ENCODE results near the gene RTP5.
"Not testable (repeated sequence)": the region's sequence is repeated elsewhere in the genome, so short reads cannot be mapped to it uniquely, and the experiment has no call there.

RTP5 gene

GRCh38 chr2:241901018-241901380 lies 31.5 kb downstream of the RTP5 start:
- ATAC-seq (ENCODE audit: low read depth): no peak
- Mint-ChIP-seq H3K27me3 (no peaks in the 10 kb centered on the region), H3K9me3 (no peaks in the 10 kb centered on the region), H3K36me3 (peaks cover 8% of the 10 kb centered on the region), H3K27ac (no peak overlapping the region), H3K4me3 (no peak overlapping the region), H3K4me1 (peaks cover 2% of the 10 kb centered on the region)
- no peak for DNase-seq (ENCODE audit: low spot score in 2 of 2)

- no peak for ATAC-seq (ENCODE audit: low read depth)
Measured at GRCh38 chr2:241901500-241902351, 32.2 kb downstream of the RTP5 start.

DNA sequence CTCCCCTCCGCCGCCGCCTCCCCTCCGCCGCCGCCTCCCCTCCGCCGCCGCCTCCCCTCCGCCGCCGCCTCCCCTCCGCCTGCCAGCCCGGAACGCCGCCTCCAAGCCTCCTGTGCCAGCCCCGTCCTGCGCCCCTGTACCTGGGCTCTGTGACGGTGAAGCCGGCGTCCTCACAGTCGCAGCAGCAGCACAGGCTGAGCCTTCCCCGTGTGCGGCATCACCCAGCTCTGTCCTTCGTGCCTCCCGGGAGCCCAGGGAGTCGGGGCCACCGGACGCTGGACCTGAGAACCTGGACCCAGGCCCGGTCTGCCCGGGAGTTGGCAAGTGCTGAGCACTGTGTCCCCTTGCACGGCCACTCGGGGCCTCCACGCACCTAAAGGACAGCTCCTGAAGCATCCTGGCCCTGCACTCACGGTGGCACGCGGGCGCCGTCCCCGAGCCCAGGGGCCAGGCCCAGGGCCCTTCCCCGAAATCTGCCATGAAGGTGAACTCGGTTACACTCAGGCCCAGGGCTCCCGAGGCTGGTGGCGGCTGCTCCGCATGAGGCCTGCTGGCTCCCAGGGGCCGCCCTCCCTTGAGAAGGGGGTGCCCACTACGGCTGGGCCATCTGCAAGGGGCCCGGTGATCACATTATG lies 32.9 kb downstream of the RTP5 start:
- ATAC-seq (ENCODE audit: low read depth) (no peak), DNase-seq (ENCODE audit: low spot score in 2 of 2) (no peak)
- H3K27ac Mint-ChIP-seq: no peak overlapping the region
- no peaks in the 10 kb centered on the region for H3K27me3 Mint-ChIP-seq
- H3K9me3 Mint-ChIP-seq: no peaks in the 10 kb centered on the region
- peaks cover 12% of the 10 kb centered on the region for H3K36me3 Mint-ChIP-seq
- peaks cover 3% of the 10 kb centered on the region for H3K4me1 Mint-ChIP-seq
- no peak overlapping the region for H3K4me3 Mint-ChIP-seq

More at GRCh38 chr2:241901500-241902351, 32.2 kb downstream of the RTP5 start:
- H3K9me3 Mint-ChIP-seq: no peaks in the 10 kb centered on the region
- H3K27me3 Mint-ChIP-seq: no peaks in the 10 kb centered on the region
- no peak for DNase-seq (ENCODE audit: low spot score in 2 of 2)
- no peak overlapping the region for H3K27ac Mint-ChIP-seq
- H3K4me3 Mint-ChIP-seq: peak overlapping the region; percentile 35
- no peaks in the 10 kb centered on the region for H3K4me1 Mint-ChIP-seq
- peaks cover 9% of the 10 kb centered on the region for H3K36me3 Mint-ChIP-seq

DNA sequence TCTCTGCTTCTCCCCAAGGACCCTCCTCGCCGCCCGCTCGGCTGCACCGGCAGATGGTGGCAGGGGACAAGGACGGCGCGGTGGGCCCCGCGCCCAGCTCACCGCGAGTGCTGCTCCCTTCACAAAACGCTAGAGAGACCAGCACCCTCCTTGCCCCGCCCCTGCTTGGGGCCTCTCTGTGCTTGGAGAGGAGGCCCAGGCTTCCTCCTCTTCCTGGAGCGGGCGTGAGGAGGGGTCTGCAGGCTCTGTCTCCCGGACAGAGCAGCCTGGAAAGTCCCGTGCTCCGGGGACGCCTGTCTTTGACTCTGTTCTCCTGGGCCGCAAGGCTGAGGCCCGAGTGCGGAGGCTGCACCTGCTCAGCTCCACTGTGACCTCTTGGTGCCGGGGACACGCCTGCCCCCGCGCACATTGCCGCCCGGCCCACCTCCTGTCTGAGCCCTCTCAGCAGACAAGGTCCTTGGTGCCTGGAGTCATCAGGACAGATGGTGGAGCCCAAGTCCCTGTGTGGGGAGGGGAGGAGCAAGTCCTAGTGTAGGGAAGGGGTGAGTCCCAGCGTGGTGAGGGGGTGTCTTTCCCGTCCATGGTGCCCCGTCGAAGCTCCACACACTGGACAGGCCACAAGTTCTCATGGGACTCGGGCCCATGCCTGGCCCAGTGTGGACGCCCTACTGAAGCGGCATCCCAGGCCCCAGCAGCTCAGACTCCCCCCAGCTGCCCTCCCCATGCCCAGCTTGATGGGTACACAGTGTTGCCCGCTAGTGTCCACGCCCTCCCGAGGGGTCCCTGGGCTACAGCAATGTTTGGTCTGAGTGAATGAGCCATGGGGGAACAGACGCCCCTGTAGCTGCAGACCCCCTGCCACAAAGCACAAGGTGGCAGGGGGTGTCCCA lies 33.8 kb downstream of the RTP5 start:
- Mint-ChIP-seq H3K9me3 (no peaks in the 10 kb centered on the region), H3K4me3 (no peak overlapping the region)
- ATAC-seq (ENCODE audit: low read depth): no peak

DNA sequence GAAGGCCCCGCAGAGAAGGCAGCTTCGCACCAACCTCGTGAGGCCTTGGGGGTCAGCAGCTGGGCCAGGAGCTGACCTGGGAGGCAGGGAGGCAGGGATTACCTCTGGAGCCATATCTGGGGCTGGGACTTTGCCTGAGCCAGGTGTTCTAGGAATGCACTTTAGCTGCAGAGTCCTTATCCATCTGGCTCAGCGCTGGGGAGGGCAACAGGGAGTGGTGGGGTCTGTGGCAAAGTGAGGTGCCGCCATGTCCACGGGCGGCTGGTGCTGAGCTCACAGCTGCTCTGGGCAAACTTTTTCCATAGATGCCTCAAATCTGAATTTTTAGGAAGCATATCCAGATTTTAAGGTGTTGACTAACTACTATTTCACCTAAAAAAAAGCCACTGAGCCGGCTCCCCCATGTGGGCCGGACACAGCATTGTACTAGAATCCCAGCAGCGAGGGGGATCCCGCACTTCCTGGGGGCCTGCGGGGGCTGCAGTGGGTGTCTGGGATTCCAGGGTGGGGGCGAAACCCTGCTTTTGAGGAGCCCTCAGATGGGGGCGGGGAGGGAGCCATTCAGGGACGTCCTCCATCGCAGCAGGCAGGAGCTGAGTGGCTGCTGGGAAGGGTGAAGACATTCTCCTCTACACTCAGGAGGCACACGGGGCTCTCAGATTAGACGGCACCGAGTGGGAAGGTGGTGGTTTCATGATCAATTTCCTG lies 34.6 kb downstream of the RTP5 start:
- peaks cover 3% of the 10 kb centered on the region for H3K4me1 Mint-ChIP-seq
- peaks cover 9% of the 10 kb centered on the region for H3K36me3 Mint-ChIP-seq
- DNase-seq (ENCODE audit: low spot score in 2 of 2): no peak
- no peaks in the 10 kb centered on the region for H3K27me3 Mint-ChIP-seq
- no peak overlapping the region for H3K4me3 Mint-ChIP-seq
- H3K9me3 Mint-ChIP-seq: no peaks in the 10 kb centered on the region
- H3K27ac Mint-ChIP-seq: no peak overlapping the region
- no peak for ATAC-seq (ENCODE audit: low read depth)

More for the DNA sequence above, 33.8 kb downstream of the RTP5 start:
- peaks cover 11% of the 10 kb centered on the region for H3K36me3 Mint-ChIP-seq
- no peaks in the 10 kb centered on the region for H3K27me3 Mint-ChIP-seq
- DNase-seq (ENCODE audit: low spot score in 2 of 2): no peak
- no peak overlapping the region for H3K27ac Mint-ChIP-seq
- H3K4me1 Mint-ChIP-seq: peaks cover 3% of the 10 kb centered on the region

- no peak for DNase-seq (ENCODE audit: low spot score in 2 of 2)
- Mint-ChIP-seq H3K27ac (no peak overlapping the region), H3K36me3 (peaks cover 7% of the 10 kb centered on the region), H3K9me3 (no peaks in the 10 kb centered on the region), H3K4me1 (peaks cover 3% of the 10 kb centered on the region), H3K4me3 (no peak overlapping the region), H3K27me3 (no peaks in the 10 kb centered on the region)
- ATAC-seq (ENCODE audit: low read depth): no peak
Measured at GRCh38 chr2:241904791-241905710, 35.5 kb downstream of the RTP5 start.

GRCh38 chr2:241905716-241906377 lies 36.3 kb downstream of the RTP5 start:
- DNase-seq (ENCODE audit: low spot score in 2 of 2) (no peak), ATAC-seq (ENCODE audit: low read depth) (no peak)
- no peak overlapping the region for H3K27ac Mint-ChIP-seq
- H3K4me1 Mint-ChIP-seq: peaks cover 3% of the 10 kb centered on the region
- no peak overlapping the region for H3K4me3 Mint-ChIP-seq
- no peaks in the 10 kb centered on the region for H3K27me3 Mint-ChIP-seq
- H3K36me3 Mint-ChIP-seq: peaks cover 10% of the 10 kb centered on the region
- no peaks in the 10 kb centered on the region for H3K9me3 Mint-ChIP-seq

DNA sequence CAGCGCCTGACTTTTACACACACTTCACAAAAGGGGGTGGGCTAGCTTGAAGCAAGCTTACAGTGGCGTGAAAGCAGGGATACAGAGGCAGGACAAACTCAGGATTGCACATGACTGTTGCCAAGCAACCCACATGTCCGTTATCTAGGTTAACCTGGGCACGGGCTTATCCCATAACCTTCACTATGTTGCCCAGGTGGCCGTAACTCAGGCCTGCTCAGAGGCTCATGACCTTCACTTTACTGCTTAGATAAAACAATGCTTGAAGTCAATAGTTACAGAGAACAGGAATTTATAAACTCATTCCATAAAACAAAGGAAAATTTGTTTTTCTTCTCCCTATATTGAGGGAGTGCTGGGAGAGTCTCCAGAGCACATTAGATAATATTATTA lies 36.8 kb downstream of the RTP5 start:
- H3K4me3 Mint-ChIP-seq; ATAC-seq (ENCODE audit: low read depth); H3K27ac Mint-ChIP-seq: not testable (repeated sequence)

DNA sequence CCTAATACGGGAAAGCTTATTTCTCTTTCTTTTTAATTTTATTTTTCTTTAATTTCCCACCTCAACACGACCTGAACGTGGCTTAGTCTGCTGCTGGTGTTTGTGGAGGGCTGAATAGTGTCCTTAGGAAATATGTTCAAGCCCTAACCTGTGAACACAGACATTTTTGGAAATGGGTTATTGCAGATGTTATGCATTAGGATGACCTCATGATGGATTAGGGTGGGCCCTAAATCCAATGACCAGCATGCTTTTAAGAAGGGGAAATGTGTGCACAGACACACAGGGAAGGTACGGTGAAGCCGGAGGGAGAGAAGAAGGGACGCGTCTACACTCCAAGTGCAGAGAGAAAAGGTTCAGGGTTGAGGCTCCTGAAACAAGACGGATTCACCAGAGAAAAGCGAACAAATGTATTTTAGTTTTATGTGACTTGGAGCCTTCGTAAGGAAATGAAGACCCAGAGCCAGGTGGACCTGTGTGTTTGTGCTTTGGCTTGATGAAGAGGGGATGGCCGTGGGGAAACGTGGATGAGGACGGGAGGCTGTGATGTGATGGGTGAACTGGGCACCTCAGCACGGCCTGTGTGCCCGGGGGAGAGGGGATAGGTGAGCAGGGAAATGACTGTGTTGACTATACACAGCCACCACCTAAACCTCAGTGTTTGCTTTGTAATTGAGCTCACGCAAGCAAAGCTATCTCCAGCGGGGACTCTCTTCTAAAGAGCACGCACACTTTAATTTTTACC lies 37.5 kb downstream of the RTP5 start:
- ATAC-seq (ENCODE audit: low read depth): no peak
- Mint-ChIP-seq H3K4me3 (no peak overlapping the region), H3K27me3 (no peaks in the 10 kb centered on the region), H3K4me1 (peaks cover 5% of the 10 kb centered on the region), H3K9me3 (no peaks in the 10 kb centered on the region), H3K27ac (no peak overlapping the region), H3K36me3 (peaks cover 22% of the 10 kb centered on the region)
- no peak for DNase-seq (ENCODE audit: low spot score in 2 of 2)

More for the DNA sequence above, 36.8 kb downstream of the RTP5 start:
- DNase-seq (ENCODE audit: low spot score in 2 of 2); H3K4me1 Mint-ChIP-seq; H3K27me3 Mint-ChIP-seq; H3K9me3 Mint-ChIP-seq: not testable (repeated sequence)
- peaks cover 15% of the 10 kb centered on the region for H3K36me3 Mint-ChIP-seq

GRCh38 chr2:241907831-241908230 lies 38.3 kb downstream of the RTP5 start:
- H3K4me1 Mint-ChIP-seq; H3K4me3 Mint-ChIP-seq; H3K27me3 Mint-ChIP-seq; DNase-seq (ENCODE audit: low spot score in 2 of 2); ATAC-seq (ENCODE audit: low read depth); H3K27ac Mint-ChIP-seq; H3K9me3 Mint-ChIP-seq: not testable (repeated sequence)
- H3K36me3 Mint-ChIP-seq: peaks cover 23% of the 10 kb centered on the region

DNA sequence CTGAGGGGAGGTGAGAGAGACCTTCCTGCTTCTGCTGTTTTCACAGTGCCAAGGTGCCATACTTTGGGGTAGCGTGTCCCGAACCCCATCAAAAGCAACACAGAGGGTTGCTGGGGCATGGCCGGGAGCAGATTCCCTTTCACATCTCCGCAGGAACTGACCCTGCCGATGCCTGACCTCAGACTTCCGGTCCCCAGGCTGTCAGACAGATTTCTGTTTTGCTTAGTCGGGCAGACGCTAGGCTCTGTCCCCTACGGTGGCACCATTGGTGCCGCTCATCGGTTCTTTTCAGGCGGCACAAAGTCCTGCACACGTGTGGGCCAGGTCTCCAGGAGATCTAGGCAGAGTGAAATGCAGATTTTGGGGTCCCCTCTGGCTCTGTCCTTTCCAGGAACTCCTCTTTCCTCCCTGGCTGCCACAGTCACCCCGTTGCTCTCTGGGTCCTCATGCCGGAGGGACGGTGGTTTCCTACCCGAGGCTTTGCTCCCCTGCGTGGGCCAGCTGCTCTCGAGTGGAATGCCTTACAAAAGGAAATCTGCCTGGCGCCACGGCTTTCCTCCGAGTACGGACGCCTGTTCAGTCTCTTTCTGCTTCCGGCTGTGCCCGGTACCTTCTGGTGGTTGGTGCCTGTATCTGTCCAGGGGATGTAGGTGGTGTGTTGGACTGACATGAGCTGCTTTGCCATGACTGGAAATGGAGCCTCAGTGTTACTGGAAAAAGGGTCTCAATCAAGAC lies 39.3 kb downstream of the RTP5 start:
- Mint-ChIP-seq H3K36me3 (peaks cover 25% of the 10 kb centered on the region), H3K9me3 (no peaks in the 10 kb centered on the region), H3K4me3 (no peak overlapping the region), H3K4me1 (peaks cover 5% of the 10 kb centered on the region), H3K27me3 (no peaks in the 10 kb centered on the region), H3K27ac (no peak overlapping the region)
- ATAC-seq (ENCODE audit: low read depth) (no peak), DNase-seq (ENCODE audit: low spot score in 2 of 2) (no peak)
